AG09319 (cell line): ENCODE results near the gene UNC13B.

ENCODE experiments used
- DNase-seq: peaks from one replicate; pipeline ENCODE4 v3.0.0-alpha.2; 2010; ENCODE audit warnings: low read depth; ENCODE audit errors: extremely low read depth
- TF ChIP-seq, protein P1 (sequence below): IDR thresholded peaks from 2 replicates; pipeline ENCODE4 v1.5.1; 2011; ENCODE audit warnings: low read depth, mild to moderate bottlenecking, inconsistent platforms, low read length, moderate library complexity

UNC13B gene

DNA sequence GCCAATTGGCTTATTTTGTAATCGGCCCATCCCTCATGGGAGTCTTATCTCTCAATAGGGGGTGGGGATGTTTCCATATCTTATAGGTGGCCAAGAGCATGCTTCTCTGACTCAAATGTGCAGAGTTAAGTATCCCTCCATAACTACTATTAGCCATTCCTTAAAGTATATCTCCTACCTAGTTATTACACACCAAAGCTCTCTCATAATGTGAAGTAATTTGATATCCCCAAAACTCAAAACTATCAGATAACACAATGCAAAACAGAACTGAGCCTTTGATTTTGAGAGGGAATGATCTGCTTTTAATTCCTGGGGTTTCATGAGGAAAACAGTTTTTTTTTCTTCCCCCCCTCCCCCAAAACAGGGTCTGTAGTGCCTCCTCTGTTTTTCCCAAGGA is 28.4 kb downstream of the UNC13B start:
- DNase-seq: no peak
- TF ChIP-seq, protein P1, sequence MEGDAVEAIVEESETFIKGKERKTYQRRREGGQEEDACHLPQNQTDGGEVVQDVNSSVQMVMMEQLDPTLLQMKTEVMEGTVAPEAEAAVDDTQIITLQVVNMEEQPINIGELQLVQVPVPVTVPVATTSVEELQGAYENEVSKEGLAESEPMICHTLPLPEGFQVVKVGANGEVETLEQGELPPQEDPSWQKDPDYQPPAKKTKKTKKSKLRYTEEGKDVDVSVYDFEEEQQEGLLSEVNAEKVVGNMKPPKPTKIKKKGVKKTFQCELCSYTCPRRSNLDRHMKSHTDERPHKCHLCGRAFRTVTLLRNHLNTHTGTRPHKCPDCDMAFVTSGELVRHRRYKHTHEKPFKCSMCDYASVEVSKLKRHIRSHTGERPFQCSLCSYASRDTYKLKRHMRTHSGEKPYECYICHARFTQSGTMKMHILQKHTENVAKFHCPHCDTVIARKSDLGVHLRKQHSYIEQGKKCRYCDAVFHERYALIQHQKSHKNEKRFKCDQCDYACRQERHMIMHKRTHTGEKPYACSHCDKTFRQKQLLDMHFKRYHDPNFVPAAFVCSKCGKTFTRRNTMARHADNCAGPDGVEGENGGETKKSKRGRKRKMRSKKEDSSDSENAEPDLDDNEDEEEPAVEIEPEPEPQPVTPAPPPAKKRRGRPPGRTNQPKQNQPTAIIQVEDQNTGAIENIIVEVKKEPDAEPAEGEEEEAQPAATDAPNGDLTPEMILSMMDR: no peak

DNA sequence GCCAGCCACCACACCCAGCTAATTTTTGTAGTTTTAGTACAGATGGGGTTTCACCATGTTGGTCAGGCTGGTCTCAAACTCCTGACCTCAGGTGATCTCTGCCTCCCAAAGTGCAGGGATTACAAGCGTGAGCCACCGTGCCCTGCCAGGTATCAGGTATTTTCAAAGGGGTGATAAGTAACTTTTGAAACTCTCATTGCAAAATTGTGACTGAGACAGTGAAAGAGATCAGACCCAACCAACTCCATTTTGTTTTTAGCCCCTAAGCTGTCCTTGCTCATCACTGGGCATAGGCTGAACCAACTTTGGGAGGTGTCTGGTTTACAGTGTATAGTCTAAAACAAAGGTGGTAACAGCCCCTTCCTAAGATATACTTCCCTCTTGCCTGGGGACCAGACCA is 29.3 kb downstream of the UNC13B start:
- no peak for DNase-seq
- TF ChIP-seq, protein P1: no peak

DNA sequence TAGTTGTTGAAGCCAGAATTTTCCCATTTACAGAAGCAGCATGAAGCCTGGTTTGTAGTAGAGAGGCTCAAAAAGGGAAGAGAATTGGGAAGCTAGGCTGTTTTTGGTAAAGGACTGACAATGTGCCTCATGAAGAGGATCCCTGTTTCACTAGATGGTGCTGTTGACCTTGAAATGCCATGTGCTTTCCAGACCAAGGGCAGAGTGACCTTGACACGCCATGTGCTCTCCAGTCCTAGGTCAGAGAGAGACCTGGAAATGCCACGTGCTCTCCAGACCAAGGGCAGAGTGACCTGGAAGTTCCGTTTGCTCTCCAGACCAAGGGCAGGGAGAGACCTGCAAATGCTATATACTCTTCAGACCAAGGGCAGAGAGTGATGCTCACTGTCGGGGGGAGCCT is 32.0 kb downstream of the UNC13B start:
- TF ChIP-seq, protein P1: no peak; the same call in 1 of the 2 replicates
- DNase-seq: no peak

DNA sequence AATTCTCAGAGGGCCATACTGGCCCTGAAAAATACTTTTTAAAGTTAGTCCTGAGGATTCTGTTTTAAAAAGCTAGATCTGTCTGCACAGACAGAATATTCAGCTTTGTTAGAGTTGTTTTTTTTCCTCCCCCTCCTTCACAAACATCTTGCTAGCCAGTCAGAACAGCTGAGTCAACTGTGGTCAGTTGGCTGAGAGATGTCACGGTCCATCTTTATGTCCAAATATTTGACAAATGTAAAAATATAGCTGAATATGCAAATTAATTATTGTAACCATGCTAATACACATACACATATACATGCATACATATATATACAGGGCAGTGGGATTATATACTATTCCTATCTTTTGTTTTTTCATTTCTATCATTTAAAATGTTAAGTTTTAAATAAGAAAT is 33.9 kb downstream of the UNC13B start:
- DNase-seq: no peak
- TF ChIP-seq, protein P1: no peak

DNA sequence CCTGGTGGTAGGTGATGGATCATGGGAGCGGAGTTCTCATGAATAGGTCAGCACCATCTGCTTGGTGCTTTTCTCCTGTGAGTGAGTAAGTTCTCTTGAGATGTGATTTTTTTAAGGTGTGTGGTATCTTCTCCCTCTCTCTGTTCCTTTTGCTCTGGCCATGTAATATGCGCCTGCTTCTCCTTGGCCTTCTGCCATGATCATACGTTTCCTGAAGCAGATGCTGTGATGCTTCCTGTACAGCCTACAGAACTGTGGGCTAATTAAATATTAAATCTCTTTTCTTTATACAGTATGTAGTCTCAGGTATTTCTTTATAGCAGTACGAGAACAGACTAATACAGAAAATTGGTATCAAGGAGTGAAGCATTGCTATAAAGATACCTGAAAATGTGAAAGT is 36.4 kb downstream of the UNC13B start:
- no peak for DNase-seq
- TF ChIP-seq, protein P1: no peak

DNA sequence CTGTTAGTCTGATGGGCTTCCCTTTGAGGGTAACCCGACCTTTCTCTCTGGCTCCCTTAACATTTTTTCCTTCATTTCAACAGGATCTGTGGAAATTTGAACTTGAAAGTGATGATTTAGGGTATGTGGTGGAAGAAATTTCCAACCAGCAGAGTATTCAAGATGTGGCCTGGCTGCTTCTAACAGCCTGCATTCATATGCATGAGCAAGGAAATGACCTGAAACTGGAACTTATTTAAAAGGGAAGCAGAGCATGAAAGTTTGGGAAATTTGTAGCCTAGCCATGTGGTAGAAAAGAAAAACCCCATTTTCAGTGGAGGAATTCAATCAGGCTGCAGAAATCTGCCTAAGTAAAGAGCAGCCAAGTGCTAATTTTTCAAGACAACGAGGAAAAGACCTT is 41.7 kb downstream of the UNC13B start:
- TF ChIP-seq, protein P1: no peak
- DNase-seq: no peak

DNA sequence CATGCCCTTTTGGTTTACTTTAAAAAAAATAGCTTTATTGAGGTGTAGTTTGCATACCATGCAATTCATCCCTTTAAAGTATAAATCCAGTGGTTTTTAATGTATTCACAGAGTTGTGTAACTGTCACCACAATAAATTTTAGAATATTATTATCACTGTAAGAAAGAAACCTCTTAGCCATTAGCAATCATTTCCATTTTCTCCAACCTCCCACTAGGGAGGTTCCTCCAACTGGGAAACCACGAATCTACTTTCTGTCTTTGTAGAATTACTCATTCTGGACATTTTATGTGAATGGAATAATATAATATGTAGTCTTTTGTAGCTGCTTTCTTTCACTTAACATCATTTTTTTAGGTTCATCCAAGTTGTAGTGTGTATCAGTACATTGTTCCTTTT is 43.5 kb downstream of the UNC13B start:
- DNase-seq: no peak
- TF ChIP-seq, protein P1: no peak

DNA sequence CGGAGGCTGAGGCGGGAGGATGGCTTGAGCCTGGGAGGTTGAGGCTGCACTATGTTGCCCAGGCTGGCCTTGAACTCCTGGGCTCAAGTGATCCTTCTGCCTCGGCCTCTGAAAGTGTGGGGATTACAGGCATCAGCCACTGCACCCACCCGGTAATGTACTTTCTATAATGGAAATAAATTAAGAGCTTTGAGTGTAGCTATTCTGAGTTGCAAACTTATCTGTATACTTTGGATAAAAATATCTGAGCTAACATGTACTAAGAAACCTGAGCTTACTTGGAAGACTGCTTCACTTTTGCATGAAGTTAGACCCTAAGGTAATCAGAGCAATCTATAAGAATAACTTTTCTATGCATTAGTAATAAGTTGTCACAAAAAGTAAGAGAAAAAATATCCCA is 50.0 kb downstream of the UNC13B start:
- DNase-seq: no peak
- TF ChIP-seq, protein P1: no peak
